GM19468 (cell line): ENCODE results near the gene RGS8.

Experiments
- ATAC-seq: cut with Tn5 transposase; IDR thresholded peaks from one replicate; pipeline ENCODE4 v1.9.1; 2021; ENCODE audit warnings: mild to moderate bottlenecking, moderate library complexity, moderate number of reproducible peaks; ENCODE audit not compliant: unreplicated experiment; ENCODE audit errors: extremely low read depth

Gene RGS8, protein sequence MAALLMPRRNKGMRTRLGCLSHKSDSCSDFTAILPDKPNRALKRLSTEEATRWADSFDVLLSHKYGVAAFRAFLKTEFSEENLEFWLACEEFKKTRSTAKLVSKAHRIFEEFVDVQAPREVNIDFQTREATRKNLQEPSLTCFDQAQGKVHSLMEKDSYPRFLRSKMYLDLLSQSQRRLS

DNA sequence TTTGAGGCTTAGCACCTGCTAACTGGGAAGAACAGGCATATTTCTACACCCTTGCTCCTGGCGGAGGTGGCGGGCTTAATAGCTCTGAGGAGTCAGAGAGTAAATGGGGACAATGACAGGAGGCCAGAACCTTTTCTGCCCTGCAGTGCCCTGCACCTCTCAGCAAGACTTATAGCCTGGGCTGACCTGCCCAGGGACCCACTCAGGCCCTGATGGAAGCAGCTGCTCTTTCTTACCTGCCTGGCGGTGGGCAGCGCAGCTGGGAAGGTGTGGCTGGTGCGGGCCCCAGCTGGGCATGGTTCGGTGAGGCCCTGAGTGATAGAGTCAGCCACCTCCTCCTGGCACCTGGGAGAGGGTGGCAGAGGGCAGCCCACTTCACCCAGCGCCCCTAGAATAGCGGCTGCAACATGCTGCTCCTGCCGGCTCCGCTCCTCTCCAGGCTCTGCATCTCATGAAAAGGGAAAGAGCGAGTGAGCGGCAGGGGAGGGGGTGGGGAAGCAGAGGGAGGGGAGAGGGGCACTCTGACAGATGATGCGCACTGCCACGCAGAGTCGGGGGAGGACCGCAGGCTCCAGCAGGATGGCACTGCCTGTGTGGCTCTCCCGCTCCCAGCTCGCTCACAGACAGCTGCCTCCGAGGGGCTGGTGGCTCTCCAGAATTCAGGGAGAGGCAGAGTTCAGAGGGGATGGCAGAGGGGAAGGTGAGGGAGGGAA is at the start of gene RGS8:
Gene RGS8, minus strand, starts transcription at position 472 of the 713 bp plus-strand sequence. CDS start 14,938 bp downstream, outside the sequence.
- ATAC-seq = no peak

DNA sequence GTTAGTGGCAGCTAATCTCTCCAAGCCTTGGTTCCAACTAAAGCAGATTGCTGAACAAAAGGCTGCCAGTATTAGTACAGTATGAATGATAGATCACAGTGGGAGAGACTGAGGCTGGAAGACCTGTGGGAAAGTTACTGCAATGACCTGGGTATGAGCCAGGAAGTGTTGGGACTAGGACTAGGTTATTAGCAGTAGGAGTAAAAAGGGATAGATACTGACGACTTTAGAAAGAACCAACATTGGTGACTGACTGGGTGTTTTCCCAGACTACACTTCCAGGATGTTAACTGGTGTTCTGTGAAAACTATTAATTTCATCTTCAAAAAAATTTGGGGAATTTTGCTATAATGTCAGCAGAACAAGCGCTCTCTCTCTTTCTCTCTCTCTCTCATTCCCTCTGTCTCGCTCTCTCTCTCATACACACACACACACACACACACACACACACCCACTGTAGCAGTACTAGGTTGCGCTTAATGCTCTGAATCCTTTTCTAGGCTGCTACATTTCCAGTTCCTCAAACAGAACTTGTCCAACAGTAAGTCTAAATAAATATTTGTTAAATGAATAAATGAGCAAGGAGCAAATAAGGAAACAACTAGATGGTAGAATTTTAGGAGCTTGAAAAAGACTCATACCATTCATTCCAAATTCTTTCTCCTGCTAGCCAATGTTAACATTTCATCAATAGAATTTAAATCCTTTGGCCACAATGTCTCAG is 47.6 kb upstream of the RGS8 start:
- no peak for ATAC-seq

DNA sequence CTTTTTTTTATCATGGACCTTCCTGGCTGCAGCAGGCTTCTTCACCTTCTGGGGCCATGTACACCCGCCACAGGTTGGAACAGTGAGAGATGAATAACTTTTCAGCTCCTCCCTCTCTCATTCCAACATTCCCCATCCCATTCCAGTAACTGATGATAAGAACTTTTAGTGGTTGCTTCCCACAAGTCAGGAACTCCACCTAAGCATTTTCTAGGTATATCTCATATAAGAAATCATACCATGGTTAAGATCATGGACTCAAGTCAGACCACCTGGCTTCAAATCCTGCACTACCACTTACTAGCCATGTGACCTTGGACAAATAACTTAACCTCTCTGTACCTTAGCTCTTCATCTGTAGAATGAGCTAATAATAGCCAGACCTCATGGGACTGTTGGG is 42.5 kb upstream of the RGS8 start:
- ATAC-seq = no peak

DNA sequence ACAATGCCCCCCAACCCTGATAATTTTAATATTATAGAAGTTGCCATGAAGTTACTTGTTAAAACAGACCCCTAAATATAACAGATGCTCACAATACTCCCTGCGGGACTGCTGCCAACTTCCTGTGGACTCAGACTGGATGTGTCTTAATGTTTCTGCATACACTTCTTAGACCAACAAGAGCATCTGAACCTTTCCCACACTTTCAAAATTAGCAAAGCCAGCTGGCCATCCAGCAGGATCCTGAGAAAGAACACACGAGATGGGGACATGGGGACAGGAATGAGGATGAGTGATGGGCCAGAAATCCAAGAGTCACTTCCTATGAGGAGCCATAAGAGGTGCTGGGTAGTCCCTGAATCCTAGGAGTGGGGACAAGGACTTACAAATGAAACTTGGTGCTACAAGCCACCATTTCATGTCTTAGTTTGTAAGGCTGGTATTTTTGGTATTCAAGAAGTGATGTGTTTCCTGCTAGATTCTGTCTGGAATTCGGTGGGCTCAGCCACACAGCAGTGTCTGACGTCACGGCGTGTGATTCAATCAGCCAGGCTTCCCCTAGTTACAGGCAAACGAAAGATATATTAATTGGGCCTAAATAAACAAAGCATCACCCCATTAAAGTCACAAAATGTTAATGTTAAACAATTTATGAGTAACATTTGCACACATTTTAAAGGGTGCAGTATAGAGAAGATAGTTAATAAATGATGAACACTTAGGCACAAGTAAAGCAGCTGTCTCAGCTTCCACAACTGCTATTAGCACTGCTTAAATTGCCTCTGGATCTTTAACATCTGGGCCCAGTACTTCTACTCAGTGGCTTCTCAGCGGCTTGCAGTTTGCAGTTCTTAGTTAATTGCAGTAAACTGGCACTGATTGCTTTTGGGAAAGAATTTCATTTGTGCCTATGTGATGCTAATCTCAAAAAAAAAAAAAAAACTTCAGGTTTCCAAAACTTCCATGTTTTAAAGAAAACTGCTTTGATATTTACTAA is 41.2 kb upstream of the RGS8 start:
- ATAC-seq = no peak

DNA sequence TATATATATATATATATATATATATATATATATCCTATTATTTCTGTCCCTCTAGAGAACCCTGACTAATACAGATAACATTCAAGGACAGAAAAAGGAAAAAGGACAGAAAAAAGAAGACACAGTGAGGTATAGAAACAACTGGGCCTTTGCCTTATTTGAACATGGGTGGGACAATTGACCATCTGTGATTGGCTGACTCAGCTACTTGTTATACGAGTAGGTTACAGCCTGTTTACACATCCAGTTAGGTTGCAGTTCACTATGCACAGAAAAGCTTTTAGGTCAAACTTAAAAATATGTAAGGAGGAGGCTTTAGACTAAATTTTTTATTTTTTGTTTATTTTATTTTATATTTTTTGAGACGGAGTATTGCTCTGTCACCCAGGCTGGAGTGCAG is 39.8 kb upstream of the RGS8 start:
- no peak for ATAC-seq

DNA sequence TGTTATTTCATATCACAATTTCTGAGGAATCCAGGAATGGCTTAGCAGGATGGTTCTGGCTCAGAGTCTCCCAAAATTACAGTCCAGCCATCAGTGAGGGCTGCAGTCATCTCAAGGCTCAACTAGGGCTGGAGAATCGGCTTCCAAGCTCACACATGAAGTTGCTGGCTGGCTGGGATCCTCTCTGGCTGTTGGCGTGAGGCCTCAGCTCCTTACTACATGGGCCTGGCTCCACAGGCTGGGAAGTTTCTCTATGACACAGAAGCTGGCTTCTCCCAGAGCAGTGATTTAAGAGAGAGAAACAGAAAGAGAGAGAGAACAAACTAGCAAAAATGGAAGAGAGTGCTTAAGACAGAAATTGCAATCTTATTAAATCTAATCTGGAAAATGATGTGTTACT is 38.8 kb upstream of the RGS8 start:
- no peak for ATAC-seq

DNA sequence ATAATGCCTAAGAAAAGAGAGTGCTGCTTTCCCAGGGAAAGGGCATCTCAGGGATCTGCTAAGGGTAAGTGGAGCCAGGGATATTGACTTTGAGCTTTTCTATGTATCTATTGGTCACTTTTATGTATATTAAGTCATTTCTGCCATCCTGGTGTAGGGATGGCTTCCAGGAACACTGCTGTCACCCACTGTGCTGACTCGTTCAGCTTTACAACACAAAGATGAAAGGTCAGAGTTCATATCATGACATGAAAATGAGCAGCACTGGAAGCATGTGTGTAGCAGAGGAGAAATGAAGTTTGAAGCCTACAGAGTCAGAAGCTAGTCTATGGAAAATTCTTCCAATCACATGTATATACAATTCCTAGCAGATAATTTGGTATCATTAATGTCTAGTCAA is 37.1 kb upstream of the RGS8 start:
- no peak for ATAC-seq

DNA sequence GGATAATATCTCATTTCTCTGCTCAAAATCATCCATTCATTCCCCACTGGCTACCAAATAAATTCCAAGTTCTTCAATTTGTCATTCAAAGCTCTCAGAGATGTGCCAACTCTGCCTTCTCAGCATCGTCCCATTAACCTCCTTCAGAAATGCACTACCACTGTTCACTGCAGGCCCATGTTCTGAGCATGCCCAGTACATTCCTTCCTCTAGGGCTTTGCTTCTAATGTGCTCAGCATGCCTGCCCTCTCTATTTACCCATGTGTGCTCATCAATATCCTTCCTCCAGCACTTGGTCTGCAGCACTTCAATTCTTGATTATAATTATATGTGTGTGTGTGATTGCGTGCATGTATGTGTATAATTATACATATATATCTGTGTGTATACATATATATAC is 36.1 kb upstream of the RGS8 start:
- no peak for ATAC-seq

DNA sequence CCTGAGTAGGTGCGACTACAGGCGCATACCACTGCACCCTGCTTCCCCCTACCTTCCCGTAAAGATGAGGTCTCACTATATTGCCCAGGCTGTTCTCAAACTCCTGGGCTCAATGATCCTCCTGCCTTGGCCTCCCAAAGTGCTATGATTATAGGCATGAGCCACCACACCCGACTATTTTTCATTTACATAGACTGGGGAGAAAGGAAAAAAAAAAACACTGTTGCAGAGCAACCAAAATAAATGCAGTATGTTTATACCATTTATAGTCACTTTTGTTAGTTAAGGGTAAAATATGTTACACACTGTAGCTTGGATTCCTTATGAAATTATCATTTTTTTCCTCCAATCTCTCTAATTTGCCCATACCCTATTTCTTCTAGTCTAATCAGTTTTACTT is 35.2 kb upstream of the RGS8 start:
- no peak for ATAC-seq

DNA sequence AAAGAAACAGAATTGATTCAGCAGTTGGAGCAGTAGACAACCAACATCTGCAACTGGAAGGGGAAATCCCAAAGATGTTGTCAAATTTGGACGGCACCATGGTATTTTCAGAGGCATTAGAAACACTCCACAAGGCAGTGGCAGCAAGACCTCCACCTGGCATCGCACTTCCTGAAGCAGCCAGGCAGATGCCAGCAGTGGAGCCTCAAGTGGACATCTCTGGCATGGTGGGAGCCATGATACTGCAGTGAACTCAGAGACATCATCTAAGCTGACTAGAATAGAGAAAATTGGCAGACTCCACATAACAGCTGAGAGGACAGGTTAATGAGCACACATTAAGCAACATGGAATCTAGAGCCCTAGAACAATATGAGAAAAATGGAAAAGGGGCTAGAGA is 33.9 kb upstream of the RGS8 start:
- ATAC-seq = no peak

DNA sequence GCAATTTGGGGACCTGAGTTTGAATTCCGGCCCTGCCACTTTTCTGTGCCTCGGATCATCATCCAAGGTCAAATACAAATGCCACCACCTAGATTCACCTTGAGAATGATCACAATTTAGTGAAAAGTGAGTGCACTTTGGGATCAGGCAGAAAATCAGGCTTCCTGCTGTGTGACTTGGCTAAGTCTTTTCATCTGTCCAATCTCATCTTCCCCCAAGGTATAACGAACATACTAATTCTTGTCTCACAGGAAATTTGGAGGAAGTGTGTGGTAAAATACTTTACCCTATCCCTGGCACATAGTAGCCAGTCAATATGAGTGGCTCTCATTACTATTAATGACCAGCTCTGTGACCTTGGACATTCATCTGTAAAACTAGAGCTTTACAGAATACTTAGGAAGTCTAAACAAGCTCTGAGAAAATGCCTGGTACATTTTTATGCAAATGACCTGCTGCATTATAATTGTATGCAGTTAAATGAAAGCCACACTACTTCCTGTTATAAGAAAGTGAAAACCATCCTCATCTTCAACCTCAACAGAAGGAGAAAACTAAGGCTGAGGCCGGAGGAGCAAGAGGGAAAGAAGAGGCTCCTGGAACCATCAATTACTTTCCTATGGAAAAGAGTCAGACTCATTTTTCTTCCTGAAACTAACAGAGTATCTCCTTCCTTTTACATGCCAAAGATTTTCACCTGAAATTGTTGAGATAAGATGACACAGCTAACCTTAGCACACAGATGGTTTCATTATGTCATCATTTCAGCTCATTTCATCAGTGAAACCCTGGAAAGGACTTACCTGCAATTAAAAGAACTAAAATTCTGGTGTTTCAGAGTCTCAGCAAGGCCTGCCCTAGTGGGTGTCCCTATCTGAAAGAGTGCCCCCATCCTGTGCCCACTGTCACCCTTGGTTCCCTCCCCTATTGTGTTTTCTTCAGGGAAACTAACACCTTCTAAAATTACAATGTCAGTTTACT is 32.6 kb upstream of the RGS8 start:
- ATAC-seq = peak; percentile 60

DNA sequence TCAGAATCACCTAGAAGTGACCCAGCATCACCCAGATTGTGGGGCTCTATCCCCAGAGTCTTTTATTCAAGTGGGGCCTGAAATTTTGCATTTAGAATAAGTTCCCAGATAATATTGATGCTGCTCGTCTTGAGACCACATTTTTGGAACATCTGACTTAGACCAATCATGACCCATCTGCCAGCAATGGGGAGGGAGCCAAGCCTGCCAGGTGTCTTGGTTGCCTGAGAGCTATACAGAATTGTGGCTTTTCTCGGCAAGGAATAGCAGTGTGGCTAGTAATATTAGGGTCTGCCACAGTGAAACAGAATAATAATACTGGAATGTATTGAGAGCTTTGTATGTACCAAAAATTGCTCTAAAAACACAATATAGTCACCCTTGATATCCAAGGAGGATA is 31.1 kb upstream of the RGS8 start:
- ATAC-seq = no peak

DNA sequence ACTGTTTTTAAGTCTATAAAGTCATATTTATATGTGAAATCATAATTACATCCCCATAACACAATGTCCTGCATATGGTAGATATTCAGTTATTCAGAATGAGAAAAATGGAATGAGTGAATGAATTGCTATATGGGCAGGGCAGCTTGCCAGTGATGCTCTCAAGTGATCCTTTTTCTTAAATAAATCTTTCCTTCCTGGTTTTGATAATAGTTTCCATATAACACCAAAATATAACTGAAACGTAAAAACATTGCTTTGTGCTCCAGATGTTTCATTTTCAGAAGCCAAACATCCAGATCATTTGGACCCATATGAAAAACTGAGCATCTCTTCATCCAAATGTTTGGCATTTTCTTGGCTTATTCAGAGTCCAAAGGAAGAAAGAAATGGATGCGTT is 30.2 kb upstream of the RGS8 start:
- ATAC-seq = no peak

DNA sequence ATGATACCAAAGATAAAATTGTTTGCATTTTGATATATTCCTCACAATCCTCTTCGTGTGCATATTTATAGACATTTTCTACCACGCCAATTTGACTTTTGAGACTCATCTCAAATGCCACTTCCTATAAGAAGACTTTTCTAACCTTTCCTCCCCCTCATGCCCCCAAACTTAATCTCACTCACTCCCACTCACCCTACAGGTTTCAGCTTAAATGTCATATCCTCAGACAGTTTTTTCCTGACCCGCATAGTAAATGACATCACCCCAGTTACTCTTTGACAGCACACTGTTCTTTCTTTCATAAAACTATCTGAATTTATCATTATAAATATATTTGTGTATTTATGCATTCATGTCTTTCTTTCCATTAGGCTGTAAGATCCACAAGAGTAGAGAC is 29.6 kb upstream of the RGS8 start:
- ATAC-seq = no peak

DNA sequence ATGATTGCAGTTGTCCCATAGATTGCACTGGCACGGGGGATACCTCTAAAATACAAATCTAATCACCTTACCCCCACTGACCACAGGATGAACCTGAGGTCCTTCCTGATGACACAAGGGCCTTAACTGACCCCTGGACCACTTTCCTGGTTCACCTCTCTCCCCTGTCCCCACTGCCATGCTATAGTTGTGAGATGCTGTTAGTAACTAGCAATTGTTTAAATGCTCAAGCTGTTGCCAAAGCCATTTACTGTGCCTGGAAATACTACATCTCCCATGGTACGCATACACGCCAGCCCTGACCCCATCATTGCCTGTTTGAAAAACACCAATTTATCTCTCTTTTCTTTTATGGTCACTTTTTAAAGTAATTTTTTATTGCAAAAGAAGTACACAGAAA is 29.1 kb upstream of the RGS8 start:
- no peak for ATAC-seq

DNA sequence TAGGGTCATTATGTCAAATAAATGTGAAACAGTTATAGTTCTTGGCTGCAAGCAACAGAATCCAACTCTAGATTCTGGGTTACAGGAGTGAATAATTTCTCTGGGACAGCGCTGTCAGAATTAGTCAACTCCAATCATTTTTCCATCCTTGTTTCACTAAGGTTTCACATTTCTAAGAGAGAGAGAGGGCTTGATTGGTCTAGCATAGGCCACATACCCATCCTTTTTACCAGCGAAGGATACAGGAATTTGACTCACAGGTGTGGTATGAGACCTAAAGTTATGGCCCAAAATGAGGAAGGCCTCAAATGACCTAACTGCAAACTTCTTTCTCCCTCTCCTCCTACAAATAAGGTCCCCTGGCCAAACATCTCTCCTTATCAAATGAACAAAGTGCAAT is 25.5 kb upstream of the RGS8 start:
- no peak for ATAC-seq

DNA sequence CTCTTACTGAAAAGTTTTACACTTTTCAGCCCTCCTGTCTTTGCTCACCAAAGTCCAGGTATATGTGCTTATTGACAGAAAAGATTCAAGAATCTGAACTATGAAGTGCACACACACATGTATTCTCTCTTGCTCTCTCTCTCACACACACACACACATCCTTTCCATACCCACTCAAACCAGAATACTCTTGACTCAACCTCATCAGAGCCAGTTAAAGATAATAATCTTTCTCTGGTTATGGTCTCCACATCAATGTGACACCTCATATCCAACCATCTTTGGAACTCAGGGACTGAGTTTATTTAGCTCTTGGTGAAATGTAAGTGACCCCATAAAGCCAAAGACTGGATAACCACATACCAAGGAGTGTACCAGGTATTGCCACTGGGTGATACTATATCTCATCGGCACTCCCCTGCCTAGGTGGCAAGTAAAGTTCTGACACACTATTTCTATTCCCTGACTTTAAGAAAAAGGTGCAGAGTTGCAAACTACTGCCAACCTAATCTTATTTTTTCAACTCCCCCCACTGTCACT is 24.9 kb upstream of the RGS8 start:
- no peak for ATAC-seq

DNA sequence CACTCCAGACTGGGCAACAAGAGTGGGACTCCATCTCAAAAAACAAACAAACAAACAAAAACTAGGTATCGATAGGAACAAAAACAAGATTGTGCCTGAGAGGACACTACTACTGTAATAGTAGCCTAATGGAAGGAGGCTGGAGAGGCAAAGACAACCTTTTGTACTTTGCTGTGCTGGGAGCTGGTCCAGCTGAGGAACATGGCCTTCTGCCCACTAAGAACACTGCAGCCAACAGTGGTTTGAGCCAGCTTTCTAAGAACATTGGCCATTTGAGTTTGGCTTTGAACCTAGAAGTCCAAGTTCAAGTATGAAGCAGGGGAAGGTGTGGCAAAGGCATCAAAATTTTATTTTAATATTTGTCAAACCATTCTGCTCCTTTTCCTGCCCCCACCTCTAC is 22.7 kb upstream of the RGS8 start:
- ATAC-seq = no peak

DNA sequence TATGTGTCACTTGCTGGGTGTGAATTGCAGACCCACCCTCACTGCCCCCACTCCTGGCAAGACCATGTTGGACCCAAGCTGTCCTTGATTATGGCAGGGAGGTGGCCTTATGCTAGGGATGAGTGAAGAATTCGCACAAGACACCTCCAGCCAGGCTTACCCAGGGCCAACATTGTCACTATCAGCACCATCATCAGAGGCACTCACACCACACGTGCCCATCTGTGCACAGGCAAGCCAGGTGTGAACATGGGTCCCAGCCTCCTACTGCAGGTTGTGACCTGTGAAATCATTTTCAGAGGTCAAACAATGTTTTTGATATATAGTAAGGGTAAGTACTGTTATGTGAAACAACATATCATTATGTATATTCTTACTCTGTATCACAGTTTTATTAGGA is 20.3 kb upstream of the RGS8 start:
- no peak for ATAC-seq
